Measurements from ENCODE around the gene PSME1.

PSME1 gene

DNA sequence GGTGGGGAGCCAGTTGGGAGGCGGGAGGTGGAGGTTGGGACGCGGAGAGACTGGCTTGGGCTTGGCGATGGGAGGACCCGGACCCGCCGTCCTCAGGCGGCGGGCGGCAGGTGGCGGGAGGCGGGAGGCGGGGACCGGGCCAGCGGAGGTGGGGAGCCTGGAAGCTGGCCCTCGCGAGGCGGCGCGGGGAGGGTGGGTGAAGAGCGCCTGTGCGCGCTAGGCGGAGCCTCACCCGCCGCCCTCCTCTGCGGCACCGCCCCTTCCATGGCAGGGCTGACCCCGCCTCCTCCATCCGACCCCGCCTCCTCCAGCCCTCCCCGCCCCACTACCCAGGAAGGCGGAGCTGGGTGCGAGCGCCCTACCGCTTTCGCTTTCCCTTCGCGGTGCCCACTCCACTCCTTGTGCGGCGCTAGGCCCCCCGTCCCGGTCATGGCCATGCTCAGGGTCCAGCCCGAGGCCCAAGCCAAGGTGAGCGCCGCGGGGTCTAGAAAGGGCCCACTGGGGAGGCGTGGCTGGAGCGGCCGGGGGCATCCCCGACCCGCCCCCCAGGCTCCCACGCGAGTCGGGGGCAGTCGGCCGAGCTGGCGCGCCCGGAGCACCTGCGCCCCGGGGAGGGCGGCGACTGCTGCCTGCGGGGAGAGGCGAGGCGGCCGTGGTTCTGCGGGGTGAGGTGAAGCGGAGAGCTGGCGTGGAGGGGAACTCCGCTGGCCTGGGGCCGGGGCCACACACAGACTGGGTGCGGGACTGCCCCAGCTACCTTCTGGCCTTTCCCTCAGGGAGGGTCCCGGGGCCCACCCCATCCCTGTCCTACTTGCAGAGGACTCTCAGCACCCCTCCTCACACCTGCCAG lies at the start of gene PSME1:
TSS of gene PSME1 (plus strand) at position 361 of the 850 bp plus-strand sequence. CDS start at position 430, 69 bp downstream.
- H3K36me3 Mint-ChIP-seq (ENCODE audit: low read depth): peaks cover 38% of the 10 kb centered on the region
- H3K4me3 Mint-ChIP-seq: peak within 1 kb of the TSS; percentile 95
- H3K4me1 Mint-ChIP-seq (ENCODE audit: low read depth): peaks cover 48% of the 10 kb centered on the region
- no peaks in the 10 kb centered on the region for H3K27me3 Mint-ChIP-seq (ENCODE audit: low read depth)
- no peaks in the 10 kb centered on the region for H3K9me3 Mint-ChIP-seq
- H3K27ac Mint-ChIP-seq: peak within 1 kb of the TSS; percentile 91

DNA sequence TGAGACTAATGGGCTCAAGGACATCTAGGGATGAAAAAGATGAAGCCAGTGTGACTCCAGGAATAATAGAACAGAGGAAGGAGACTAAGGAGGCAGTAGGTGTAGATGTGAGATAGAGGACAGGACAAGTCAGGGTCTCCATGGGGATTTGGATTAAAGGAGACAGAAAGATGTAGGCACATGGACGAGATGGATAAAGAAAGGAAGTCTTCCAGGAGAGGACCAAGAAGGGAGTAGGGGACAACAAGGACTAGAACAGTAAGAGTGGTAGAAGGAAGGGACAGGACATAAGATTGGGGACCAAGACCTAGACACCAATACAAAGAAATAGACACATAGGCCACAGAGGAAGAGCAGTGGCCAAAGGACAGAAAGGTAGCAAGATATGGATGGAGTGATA lies 49.0 kb upstream of the PSME1 start:
- H3K4me3 Mint-ChIP-seq: no peak overlapping the region
- H3K27ac Mint-ChIP-seq: no peak overlapping the region
- peaks cover 12% of the 10 kb centered on the region for H3K4me1 Mint-ChIP-seq (ENCODE audit: low read depth)
- H3K9me3 Mint-ChIP-seq: no peaks in the 10 kb centered on the region
- H3K27me3 Mint-ChIP-seq (ENCODE audit: low read depth): peaks cover 6% of the 10 kb centered on the region
- peaks cover 3% of the 10 kb centered on the region for H3K36me3 Mint-ChIP-seq (ENCODE audit: low read depth)

DNA sequence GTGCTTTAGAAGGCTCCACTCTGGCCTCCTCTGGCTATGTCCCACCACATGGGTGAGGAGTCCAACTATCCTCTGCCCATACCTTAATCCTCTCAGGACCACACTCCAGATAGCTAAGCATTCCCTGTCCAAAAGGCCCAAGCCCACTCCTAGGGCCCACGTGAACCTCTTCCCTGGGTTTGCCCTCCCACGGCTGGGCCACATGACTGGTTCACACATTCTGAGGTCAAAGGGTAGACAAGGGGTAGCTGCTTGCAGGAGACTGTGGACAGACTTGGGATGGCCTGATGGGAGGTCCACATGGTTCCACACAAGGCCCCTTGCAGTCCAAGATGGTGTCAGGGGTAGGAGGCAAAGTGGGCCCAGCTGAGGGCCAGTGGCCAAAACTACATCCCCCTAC lies 47.9 kb upstream of the PSME1 start:
- no peaks in the 10 kb centered on the region for H3K9me3 Mint-ChIP-seq
- H3K27me3 Mint-ChIP-seq (ENCODE audit: low read depth): no peaks in the 10 kb centered on the region
- peaks cover 10% of the 10 kb centered on the region for H3K4me1 Mint-ChIP-seq (ENCODE audit: low read depth)
- no peak overlapping the region for H3K27ac Mint-ChIP-seq
- H3K4me3 Mint-ChIP-seq: no peak overlapping the region
- no peaks in the 10 kb centered on the region for H3K36me3 Mint-ChIP-seq (ENCODE audit: low read depth)

DNA sequence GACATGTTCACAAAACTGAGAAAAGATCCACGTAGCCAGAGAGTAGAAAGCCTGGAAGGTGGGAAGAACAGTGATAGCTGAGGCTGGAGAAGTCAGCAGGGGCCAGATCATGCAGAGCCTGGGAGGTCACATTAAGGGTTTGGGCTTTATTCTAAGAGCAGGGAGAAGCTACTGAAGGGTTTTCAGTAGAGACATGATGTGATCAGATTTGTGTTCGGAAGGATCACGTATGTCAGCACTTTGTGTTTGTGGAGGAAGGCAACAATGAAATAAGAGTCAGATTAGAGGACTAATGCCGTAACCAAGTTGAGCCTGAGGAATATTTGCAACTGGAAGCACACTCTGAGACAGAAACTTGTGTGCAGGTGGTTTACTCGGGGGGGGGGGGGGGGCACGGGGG lies 46.1 kb upstream of the PSME1 start:
- Mint-ChIP-seq H3K27ac (no peak overlapping the region), H3K9me3 (no peaks in the 10 kb centered on the region), H3K27me3 (ENCODE audit: low read depth) (no peaks in the 10 kb centered on the region), H3K4me1 (ENCODE audit: low read depth) (peaks cover 10% of the 10 kb centered on the region), H3K4me3 (no peak overlapping the region), H3K36me3 (ENCODE audit: low read depth) (peaks cover 2% of the 10 kb centered on the region)

DNA sequence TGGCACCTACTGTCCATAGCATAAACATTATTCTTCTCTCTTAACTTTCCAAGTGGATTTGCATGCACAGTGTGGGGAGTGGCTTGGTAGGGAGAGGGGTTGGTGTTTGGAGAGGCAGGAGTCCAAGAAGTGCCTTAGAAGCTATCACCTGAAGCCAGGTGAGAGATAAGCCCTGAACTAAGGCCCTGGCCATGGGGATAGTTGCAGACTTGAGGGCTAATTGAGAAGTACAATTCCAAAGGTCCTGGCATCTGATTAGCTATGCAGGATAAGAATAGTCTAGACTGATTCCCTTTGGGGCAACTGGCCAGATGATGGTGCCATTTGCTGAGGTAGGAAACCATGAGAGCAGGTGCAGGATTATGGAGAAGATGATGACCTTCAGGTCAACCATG lies 43.9 kb upstream of the PSME1 start:
- peak overlapping the region; percentile 29 for H3K4me3 Mint-ChIP-seq
- H3K27me3 Mint-ChIP-seq (ENCODE audit: low read depth): no peaks in the 10 kb centered on the region
- H3K27ac Mint-ChIP-seq: no peak overlapping the region
- H3K4me1 Mint-ChIP-seq (ENCODE audit: low read depth): peaks cover 25% of the 10 kb centered on the region
- H3K36me3 Mint-ChIP-seq (ENCODE audit: low read depth): peaks cover 15% of the 10 kb centered on the region
- no peaks in the 10 kb centered on the region for H3K9me3 Mint-ChIP-seq

DNA sequence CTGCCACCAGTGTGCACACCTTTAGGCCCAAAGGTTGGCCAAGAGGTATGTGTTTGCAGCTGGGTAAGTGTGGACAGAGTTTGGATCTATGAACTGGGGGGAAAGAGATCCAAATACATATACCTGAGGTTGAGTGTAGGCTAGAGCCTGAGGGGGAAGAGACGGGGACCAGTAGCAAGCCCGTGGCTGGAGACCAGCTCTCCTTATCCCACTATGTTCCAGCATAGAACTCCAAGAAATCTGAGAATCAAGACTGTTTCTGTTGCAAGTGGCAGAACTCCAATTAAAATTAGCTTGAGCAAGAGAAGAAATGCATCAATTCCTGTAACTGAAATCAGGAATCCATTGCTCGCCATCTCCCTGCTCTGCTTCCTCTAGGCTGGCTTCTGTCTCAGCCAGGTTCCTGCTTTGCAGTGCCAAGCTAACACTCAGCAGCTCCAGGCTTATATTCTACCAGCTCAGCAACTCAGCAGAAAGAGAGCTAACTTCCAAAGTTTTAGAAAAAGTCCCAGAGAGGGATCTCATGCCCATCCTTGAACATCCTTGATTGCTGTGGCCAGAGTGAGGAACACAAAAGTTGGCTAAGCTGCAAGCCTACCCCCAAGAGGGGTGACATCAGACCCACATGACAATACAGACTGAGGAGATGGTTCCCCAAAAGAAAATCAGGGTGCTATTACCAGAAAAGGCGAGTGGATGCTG lies 43.3 kb upstream of the PSME1 start:
- Mint-ChIP-seq H3K27ac (peak overlapping the region; percentile 97), H3K9me3 (no peaks in the 10 kb centered on the region), H3K4me1 (ENCODE audit: low read depth) (peaks cover 25% of the 10 kb centered on the region), H3K4me3 (peak overlapping the region; percentile 99), H3K36me3 (ENCODE audit: low read depth) (peaks cover 15% of the 10 kb centered on the region), H3K27me3 (ENCODE audit: low read depth) (no peaks in the 10 kb centered on the region)

DNA sequence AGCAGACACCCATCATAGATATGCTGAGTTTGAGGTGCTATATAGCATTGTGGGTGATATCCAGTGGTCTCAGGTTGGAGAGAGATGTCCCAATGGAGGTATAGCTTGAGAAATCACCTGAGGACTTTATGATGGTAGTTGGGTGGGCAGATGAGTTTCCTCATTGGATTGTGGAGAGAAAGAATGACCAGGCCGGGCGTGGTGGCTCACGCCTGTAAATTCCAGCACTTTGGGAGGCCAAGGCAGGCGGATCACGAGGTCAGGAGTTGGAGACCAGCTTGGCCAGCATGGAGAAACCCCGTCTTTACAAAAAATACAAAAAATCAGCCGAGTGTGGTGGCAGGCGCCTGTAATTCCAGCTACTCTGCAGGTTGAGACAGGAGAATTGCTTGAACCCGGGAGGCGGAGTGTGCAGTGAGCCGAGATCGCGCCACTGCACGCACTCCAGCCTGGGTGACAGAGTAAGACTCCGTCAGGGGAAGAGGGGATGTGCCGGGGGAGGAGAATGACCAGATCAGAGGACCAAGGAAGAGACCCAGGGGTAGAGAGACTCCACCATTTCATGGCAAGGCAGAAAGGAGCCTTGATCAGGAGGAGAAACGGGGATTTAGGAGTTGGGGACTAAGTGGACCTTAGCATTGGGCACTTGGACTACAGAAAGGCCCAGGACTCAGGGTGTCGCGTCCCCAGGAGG lies 42.6 kb upstream of the PSME1 start:
- peak overlapping the region; percentile 99 for H3K4me3 Mint-ChIP-seq
- peak overlapping the region; percentile 97 for H3K27ac Mint-ChIP-seq
- H3K4me1 Mint-ChIP-seq (ENCODE audit: low read depth): peaks cover 25% of the 10 kb centered on the region
- peaks cover 18% of the 10 kb centered on the region for H3K36me3 Mint-ChIP-seq (ENCODE audit: low read depth)
- no peaks in the 10 kb centered on the region for H3K9me3 Mint-ChIP-seq
- H3K27me3 Mint-ChIP-seq (ENCODE audit: low read depth): no peaks in the 10 kb centered on the region

DNA sequence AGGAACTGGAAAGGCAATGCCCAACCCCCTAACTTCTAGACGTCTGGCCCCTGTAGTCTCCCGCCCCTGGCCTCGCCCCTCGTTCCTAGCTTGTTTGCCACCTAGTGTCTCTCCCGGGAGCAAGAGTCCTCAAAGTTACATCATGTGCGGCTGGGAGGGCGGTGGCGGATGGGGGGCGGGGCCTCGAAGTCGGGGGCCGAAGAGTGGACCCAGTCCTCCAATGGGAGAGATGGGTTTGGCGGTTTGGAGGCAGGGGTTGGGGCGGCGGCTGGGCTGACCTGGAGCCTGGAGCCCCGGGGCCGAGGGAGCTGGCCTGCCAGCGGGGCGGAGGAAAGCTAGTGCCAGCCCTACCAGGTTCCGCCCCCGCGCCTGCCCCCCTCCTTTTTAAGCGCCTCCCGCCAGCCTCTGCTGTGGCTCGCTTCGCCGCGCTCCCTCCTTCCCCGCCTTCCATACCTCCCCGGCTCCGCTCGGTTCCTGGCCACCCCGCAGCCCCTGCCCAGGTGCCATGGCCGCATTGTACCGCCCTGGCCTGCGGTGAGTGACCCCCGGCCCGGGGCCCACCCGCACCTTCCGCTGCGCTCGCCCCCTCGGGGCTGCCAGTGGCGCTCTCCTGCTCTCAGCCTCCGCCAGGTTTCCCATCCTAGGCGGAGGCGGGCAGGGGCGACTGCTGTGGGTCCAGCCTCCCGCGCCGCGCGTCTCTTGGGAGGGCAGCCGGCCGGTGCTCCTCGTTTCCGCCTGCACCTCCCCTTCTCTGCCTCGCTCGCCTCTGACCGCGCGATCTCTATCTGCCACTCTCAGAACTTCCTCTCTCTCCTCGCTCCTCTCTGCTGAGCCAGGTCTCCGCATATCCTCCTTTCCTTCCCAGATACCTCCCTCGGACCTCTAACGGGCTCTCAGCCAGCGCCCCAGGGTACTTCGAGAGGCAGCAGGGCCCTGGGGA lies 41.8 kb upstream of the PSME1 start, which contains the start of gene PCK2:
TSS of gene PCK2 (plus strand) at position 411 of the 940 bp plus-strand sequence. CDS start at position 506, 95 bp downstream.
- H3K27me3 Mint-ChIP-seq (ENCODE audit: low read depth): no peaks in the 10 kb centered on the region
- no peaks in the 10 kb centered on the region for H3K9me3 Mint-ChIP-seq
- peaks cover 18% of the 10 kb centered on the region for H3K36me3 Mint-ChIP-seq (ENCODE audit: low read depth)
- H3K4me1 Mint-ChIP-seq (ENCODE audit: low read depth): peaks cover 25% of the 10 kb centered on the region
- peak within 1 kb of the TSS; percentile 99 for H3K4me3 Mint-ChIP-seq
- peak within 1 kb of the TSS; percentile 97 for H3K27ac Mint-ChIP-seq

DNA sequence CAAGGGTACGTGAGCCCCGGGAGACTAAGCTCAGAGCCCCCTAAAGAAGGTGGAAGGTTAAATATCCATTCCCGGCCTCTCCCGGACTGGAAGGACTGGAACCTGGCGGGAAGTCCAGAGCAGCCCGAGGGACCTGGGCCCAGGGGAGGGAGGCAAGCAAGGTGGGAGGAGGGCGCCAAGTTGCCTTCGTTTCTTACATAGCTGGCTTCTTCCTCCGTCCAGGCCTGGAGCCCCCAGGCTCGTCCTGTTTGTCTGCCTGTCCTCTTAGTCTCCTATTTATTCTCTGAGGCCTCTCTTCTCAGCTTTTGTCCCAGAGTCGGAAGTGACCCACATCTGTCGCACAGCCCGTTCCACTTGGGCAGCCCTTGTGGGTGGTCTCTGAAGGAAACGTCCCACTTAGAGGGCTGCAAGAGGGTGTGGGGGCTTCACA lies 41.1 kb upstream of the PSME1 start:
- Mint-ChIP-seq H3K4me3 (peak overlapping the region; percentile 99), H3K27me3 (ENCODE audit: low read depth) (no peaks in the 10 kb centered on the region), H3K4me1 (ENCODE audit: low read depth) (peaks cover 22% of the 10 kb centered on the region), H3K36me3 (ENCODE audit: low read depth) (peaks cover 19% of the 10 kb centered on the region), H3K27ac (peak overlapping the region; percentile 97), H3K9me3 (no peaks in the 10 kb centered on the region)

DNA sequence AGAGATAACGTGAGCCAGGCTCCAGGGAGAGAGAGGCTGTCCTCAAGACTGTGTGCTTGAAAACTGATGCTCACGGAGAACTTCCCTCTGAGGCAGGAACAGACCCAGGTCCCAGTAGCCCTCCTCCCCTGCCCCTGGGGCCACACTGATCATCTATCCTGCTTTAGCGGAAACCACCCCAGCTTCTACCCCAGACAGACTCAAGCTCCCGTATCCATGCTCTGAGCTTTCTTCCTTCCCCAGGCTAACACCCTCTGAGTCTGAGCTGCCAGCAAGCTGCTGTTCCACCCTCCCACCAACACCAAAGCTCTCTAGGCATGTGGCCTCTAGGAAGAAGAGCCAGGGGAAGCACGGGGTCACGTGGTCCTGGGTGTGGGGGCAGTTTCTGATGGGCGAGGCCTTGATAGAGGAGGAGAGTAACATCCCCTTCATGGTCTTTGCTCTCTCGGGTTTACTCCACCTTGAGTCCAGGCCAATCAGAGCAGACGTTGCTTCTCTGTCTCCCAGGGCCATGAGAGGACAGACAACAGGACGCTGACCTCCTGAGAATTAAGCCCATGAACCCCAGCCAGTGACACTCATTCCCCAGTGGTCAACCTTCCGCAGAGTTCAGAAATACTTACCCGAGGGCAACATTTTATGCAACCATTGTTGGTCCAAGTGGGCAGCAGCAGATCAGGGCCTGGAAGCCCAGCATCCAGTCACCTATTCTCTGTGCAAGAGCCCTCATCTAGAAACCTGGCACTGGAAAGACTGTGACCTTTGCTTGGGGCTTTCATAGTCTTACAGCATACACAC lies 40.5 kb upstream of the PSME1 start:
- Mint-ChIP-seq H3K27me3 (ENCODE audit: low read depth) (no peaks in the 10 kb centered on the region), H3K36me3 (ENCODE audit: low read depth) (peaks cover 22% of the 10 kb centered on the region), H3K9me3 (no peaks in the 10 kb centered on the region), H3K27ac (peak overlapping the region; percentile 97), H3K4me3 (peak overlapping the region; percentile 99), H3K4me1 (ENCODE audit: low read depth) (peaks cover 20% of the 10 kb centered on the region)

DNA sequence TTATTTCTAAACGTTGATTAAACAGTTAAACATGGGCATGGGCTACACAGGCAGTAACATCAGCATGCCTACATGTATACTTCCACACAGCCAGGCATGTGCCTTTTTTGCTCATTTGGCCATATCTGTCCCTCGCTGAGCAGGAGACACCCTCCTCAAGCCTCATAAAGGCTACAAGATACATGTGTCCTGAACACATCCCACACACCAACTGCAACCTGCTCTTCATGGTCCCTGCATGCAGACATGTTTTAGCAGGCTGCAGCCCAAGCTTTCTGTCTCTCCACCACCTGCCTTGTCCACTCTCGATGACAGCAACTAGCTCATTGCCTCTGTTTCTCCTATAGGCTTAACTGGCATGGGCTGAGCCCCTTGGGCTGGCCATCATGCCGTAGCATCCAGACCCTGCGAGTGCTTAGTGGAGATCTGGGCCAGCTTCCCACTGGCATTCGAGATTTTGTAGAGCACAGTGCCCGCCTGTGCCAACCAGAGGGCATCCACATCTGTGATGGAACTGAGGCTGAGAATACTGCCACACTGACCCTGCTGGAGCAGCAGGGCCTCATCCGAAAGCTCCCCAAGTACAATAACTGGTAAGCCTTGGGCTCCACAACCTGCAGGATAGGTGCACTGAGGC lies 39.3 kb upstream of the PSME1 start:
- Mint-ChIP-seq H3K4me1 (ENCODE audit: low read depth) (peaks cover 18% of the 10 kb centered on the region), H3K36me3 (ENCODE audit: low read depth) (peaks cover 24% of the 10 kb centered on the region), H3K27me3 (ENCODE audit: low read depth) (no peaks in the 10 kb centered on the region), H3K9me3 (no peaks in the 10 kb centered on the region), H3K27ac (peak overlapping the region; percentile 65), H3K4me3 (peak overlapping the region; percentile 62)

DNA sequence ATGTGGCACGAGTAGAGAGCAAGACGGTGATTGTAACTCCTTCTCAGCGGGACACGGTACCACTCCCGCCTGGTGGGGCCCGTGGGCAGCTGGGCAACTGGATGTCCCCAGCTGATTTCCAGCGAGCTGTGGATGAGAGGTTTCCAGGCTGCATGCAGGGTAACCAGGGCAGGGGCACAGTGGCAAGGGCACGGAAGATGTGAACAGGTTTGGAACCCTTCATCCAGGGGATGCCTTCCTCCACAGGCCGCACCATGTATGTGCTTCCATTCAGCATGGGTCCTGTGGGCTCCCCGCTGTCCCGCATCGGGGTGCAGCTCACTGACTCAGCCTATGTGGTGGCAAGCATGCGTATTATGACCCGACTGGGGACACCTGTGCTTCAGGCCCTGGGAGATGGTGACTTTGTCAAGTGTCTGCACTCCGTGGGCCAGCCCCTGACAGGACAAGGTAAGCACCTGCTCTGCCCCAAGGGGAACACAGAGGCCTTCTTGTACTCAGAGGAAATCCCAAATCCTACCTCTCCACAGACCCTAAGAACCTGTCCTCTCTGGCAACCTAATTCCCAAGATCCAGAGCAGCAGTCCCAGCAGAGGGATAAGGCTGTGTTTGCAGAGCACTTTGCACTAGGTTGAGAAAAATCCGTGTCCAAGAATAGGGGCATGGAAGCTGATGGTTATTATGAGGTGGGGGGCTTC lies 37.6 kb upstream of the PSME1 start:
- Mint-ChIP-seq H3K9me3 (no peaks in the 10 kb centered on the region), H3K4me3 (no peak overlapping the region), H3K27ac (no peak overlapping the region), H3K27me3 (ENCODE audit: low read depth) (no peaks in the 10 kb centered on the region), H3K4me1 (ENCODE audit: low read depth) (peaks cover 18% of the 10 kb centered on the region), H3K36me3 (ENCODE audit: low read depth) (peaks cover 36% of the 10 kb centered on the region)
